ENCODE results near the gene STK33.

GRCh38 chr11:8596504-8597046 is 2.5 kb upstream of the STK33 start:
- no peak for TF ChIP-seq MAX (IDR thresholded peaks at IDR 0.05; ENCODE audit: low read depth)
- no peak for TF ChIP-seq POLR2AphosphoS5 (IDR thresholded peaks at IDR 0.05; ENCODE audit: low read depth, low read length)
- TF ChIP-seq CTCF (IDR thresholded peaks at IDR 0.05): no peak
- TF ChIP-seq, protein P1, sequence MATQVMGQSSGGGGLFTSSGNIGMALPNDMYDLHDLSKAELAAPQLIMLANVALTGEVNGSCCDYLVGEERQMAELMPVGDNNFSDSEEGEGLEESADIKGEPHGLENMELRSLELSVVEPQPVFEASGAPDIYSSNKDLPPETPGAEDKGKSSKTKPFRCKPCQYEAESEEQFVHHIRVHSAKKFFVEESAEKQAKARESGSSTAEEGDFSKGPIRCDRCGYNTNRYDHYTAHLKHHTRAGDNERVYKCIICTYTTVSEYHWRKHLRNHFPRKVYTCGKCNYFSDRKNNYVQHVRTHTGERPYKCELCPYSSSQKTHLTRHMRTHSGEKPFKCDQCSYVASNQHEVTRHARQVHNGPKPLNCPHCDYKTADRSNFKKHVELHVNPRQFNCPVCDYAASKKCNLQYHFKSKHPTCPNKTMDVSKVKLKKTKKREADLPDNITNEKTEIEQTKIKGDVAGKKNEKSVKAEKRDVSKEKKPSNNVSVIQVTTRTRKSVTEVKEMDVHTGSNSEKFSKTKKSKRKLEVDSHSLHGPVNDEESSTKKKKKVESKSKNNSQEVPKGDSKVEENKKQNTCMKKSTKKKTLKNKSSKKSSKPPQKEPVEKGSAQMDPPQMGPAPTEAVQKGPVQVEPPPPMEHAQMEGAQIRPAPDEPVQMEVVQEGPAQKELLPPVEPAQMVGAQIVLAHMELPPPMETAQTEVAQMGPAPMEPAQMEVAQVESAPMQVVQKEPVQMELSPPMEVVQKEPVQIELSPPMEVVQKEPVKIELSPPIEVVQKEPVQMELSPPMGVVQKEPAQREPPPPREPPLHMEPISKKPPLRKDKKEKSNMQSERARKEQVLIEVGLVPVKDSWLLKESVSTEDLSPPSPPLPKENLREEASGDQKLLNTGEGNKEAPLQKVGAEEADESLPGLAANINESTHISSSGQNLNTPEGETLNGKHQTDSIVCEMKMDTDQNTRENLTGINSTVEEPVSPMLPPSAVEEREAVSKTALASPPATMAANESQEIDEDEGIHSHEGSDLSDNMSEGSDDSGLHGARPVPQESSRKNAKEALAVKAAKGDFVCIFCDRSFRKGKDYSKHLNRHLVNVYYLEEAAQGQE (IDR thresholded peaks at IDR 0.05; ENCODE audit: low read depth, low read length): no peak
- no peak for TF ChIP-seq EP300 (IDR thresholded peaks at IDR 0.05; ENCODE audit: borderline replicate concordance in 1 of 2, low read depth in 1 of 2, low read length in 1 of 2)
- no peak for TF ChIP-seq SIN3A (IDR thresholded peaks at IDR 0.05; ENCODE audit: borderline replicate concordance, low read depth, low read length)
- TF ChIP-seq TAF1 (IDR thresholded peaks at IDR 0.05; ENCODE audit: borderline replicate concordance, low read depth, low read length): no peak
- no peak for TF ChIP-seq FOXM1 (IDR thresholded peaks at IDR 0.05; ENCODE audit: low read depth)
- TF ChIP-seq MXI1 (IDR thresholded peaks at IDR 0.05; ENCODE audit: low read depth, low read length): no peak
- no peak for TF ChIP-seq RCOR1 (IDR thresholded peaks at IDR 0.05; ENCODE audit: low read length)
- TF ChIP-seq EZH2phosphoT487 (IDR thresholded peaks at IDR 0.05; ENCODE audit: borderline replicate concordance, low read depth): no peak
- no peak for TF ChIP-seq RAD21 (IDR thresholded peaks at IDR 0.05; ENCODE audit: low read length)
- TF ChIP-seq CHD2 (IDR thresholded peaks at IDR 0.05; ENCODE audit: low read length, partially characterized antibody): no peak
